CD14-positive monocyte (primary cell): Measurements from ENCODE around the gene NDUFS6. TPM values are rescaled to one million over a fixed set of nuclear protein-coding genes. Genes with fewer than 3 reads are reported as not detected.

Experiments
- DNase-seq, 3 donors: peaks; one replicate each; pipeline ENCODE4 v3.0.0-alpha.2; 2011 to 2022
- H2AFZ ChIP-seq: 2 replicates; pipeline ENCODE4 v1.6.0; 2012; ENCODE audit warnings: mild to moderate bottlenecking, low read depth, low read length, inconsistent platforms; ENCODE audit not compliant: insufficient read depth, poor library complexity, severe bottlenecking
- H3K27ac ChIP-seq, 2 donors: 1 replicate in 1 of 2; 2 replicates in 1 of 2; pipeline ENCODE4 v1.5.1; 2012 to 2013; ENCODE audit warnings: low read length in 2 of 2, control low read depth in 1 of 2, inconsistent platforms in 1 of 2, low read depth in 1 of 2, mild to moderate bottlenecking in 1 of 2
- H3K27me3 ChIP-seq, 2 donors: one replicate each; pipeline versions ENCODE4 v1.6.0 to v1.6.1; 2011 to 2013; ENCODE audit warnings: low read length in 2 of 2; ENCODE audit not compliant: control insufficient read depth in 2 of 2, insufficient read depth in 2 of 2
- H3K36me3 ChIP-seq, 2 donors: replicated peaks in 1 of 2; 1 replicate in 1 of 2; 2 replicates in 1 of 2; pipeline versions ENCODE4 v1.5.1 to v1.6.1; 2012 to 2013; ENCODE audit warnings: low read length in 2 of 2, control low read depth in 1 of 2, inconsistent platforms in 1 of 2, mild to moderate bottlenecking in 1 of 2; ENCODE audit not compliant: insufficient read depth in 2 of 2, control insufficient read depth in 1 of 2
- H3K4me1 ChIP-seq, 2 donors: 1 replicate in 1 of 2; 2 replicates in 1 of 2; pipeline versions ENCODE4 v1.5.1 to v1.6.1; 2012 to 2013; ENCODE audit warnings: low read length in 2 of 2, control low read depth in 1 of 2, inconsistent platforms in 1 of 2, mild to moderate bottlenecking in 1 of 2, moderate library complexity in 1 of 2; ENCODE audit not compliant: insufficient read depth in 2 of 2, control insufficient read depth in 1 of 2
- H3K4me2 ChIP-seq: replicated peaks from 2 replicates; pipeline ENCODE3; 2012; ENCODE audit warnings: low read length, moderate library complexity, mild to moderate bottlenecking; ENCODE audit not compliant: poor library complexity, severe bottlenecking; ENCODE audit errors: extremely low read depth
- H3K4me3 ChIP-seq, 3 experiments: fragments of 200-600 bp in 1 of 3; sonication (generic) in 1 of 3; replicated peaks in 1 of 3; 1 replicate in 2 of 3; 2 replicates in 1 of 3; pipeline ENCODE4 v1.5.1; 2011 to 2013; ENCODE audit warnings: low read length in 3 of 3, mild to moderate bottlenecking in 3 of 3, control low read depth in 2 of 3, low read depth in 2 of 3, inconsistent platforms in 1 of 3, moderate library complexity in 1 of 3
- H3K79me2 ChIP-seq: 2 replicates; pipeline ENCODE4 v1.6.0; 2012; ENCODE audit warnings: mild to moderate bottlenecking, control low read depth, inconsistent platforms, low read length, moderate library complexity; ENCODE audit not compliant: insufficient read depth
- H3K9ac ChIP-seq: 2 replicates; pipeline ENCODE4 v1.6.0; 2017; ENCODE audit warnings: low read length, mild to moderate bottlenecking; ENCODE audit not compliant: insufficient read depth, poor library complexity, severe bottlenecking
- H3K9me3 ChIP-seq, 2 donors: replicated peaks in 1 of 2; 1 replicate in 1 of 2; 2 replicates in 1 of 2; pipeline versions ENCODE4 v1.5.1 to v1.6.1; 2012 to 2013; ENCODE audit warnings: low read length in 2 of 2, control low read depth in 1 of 2; ENCODE audit not compliant: control insufficient read depth in 1 of 2, insufficient read depth in 1 of 2
- H4K20me1 ChIP-seq: 2 replicates; pipeline ENCODE4 v1.6.0; 2012; ENCODE audit warnings: mild to moderate bottlenecking, low read length, control low read depth, moderate library complexity; ENCODE audit not compliant: insufficient read depth
- H3K27ac Mint-ChIP-seq, 7 donors: one replicate each; pipeline ENCODE4 v1.8.0; 2020; ENCODE audit warnings: mild to moderate bottlenecking in 7 of 7, mixed read lengths in 7 of 7, moderate library complexity in 6 of 7, inconsistent platforms in 2 of 7
- H3K27me3 Mint-ChIP-seq, 3 donors: one replicate each; pipeline ENCODE4 v1.8.0; 2021 to 2022; ENCODE audit warnings: low read depth in 3 of 3, mild to moderate bottlenecking in 3 of 3, mixed read lengths in 3 of 3, moderate library complexity in 3 of 3, inconsistent platforms in 1 of 3
- H3K36me3 Mint-ChIP-seq, 2 donors: one replicate each; pipeline ENCODE4 v1.8.0; 2020; ENCODE audit warnings: mixed read lengths in 2 of 2, inconsistent platforms in 1 of 2, mild to moderate bottlenecking in 1 of 2
- H3K4me1 Mint-ChIP-seq: one replicate; pipeline ENCODE4 v1.8.0; 2020; ENCODE audit warnings: mild to moderate bottlenecking, mixed read lengths
- H3K4me3 Mint-ChIP-seq, 2 donors: one replicate each; pipeline ENCODE4 v1.8.0; 2020; ENCODE audit warnings: mild to moderate bottlenecking in 2 of 2, mixed read lengths in 2 of 2, moderate library complexity in 1 of 2
- H3K9me3 Mint-ChIP-seq, 7 donors: one replicate each; pipeline ENCODE4 v1.8.0; 2020 to 2022; ENCODE audit warnings: mixed read lengths in 7 of 7, mild to moderate bottlenecking in 6 of 7, moderate library complexity in 6 of 7, inconsistent platforms in 2 of 7
- CTCF ChIP-seq: fragments of 200-600 bp; IDR thresholded peaks from one replicate; pipeline ENCODE4 v1.8.0; 2022; ENCODE audit warnings: antibody characterized with exemption, mild to moderate bottlenecking
- WGBS: methylation state at CpG from one replicate; pipeline ENCODE4 v1.1.5; 2013; ENCODE audit warnings: missing lambda C conversion rate; ENCODE audit not compliant: insufficient coverage; 5-methylcytosine and 5-hydroxymethylcytosine counted together
- intact Hi-C, 2 donors: fragments of 100-400 bp; cut with micrococcal nuclease; formaldehyde crosslinking; loops; one replicate each; pipeline versions ENCODE4 v1.15.0 to v1.15.1; 2023
- polyA plus RNA-seq, 3 donors: library from polyadenylated mRNA; depleted of rRNA in 1 of 3; unstranded in 2 of 3; stranded (reverse) in 1 of 3; fragments of 300-500 nt in 2 of 3; fragments of >200 nt in 1 of 3; fragmentation: Illumina TruSeq in 2 of 3; gene quantifications; 1 replicate in 2 of 3; 2 replicates in 1 of 3; pipeline ENCODE4 v1.2.3, GENCODE V29; 2012 to 2021

Gene NDUFS6
- polyA plus RNA-seq, 3 donors = 20.5 to 62.3 (median 62.2) TPM

GRCh38 chr5:1780614-1780930, 20.6 kb upstream of the NDUFS6 start:
- Histone ChIP-seq H3K9me3 (no peaks in the 10 kb centered on the region), H3K27me3 (peaks cover 0 to 3% of the 10 kb centered on the region in 2 donors), H3K27ac (no peak overlapping the region), H3K4me2 (no peak overlapping the region), H3K9ac (no peak overlapping the region), H3K4me3 (no peak overlapping the region), H4K20me1 (no peaks in the 10 kb centered on the region), H3K79me2 (no peaks in the 10 kb centered on the region), H3K4me1 (no peaks in the 10 kb centered on the region), H2AFZ (no peak overlapping the region), H3K36me3 (no peaks in the 10 kb centered on the region)
- DNase-seq = no peak
- intact Hi-C loops = no loop called here
- WGBS = 91% methylated on average over 6 of the region's 6 CpGs
- Mint-ChIP-seq H3K9me3 (no peaks in the 10 kb centered on the region), H3K4me3 (no peak overlapping the region), H3K4me1 (no peaks in the 10 kb centered on the region), H3K36me3 (no peaks in the 10 kb centered on the region), H3K27ac (no peak overlapping the region), H3K27me3 (peaks cover 2 to 13% (median 4%) of the 10 kb centered on the region in 3 donors)
- TF ChIP-seq CTCF = no peak

GRCh38 chr5:1781107-1781506, 20.1 kb upstream of the NDUFS6 start:
- Histone ChIP-seq H2AFZ (no peak overlapping the region), H3K9me3 (no peaks in the 10 kb centered on the region), H3K9ac (no peak overlapping the region), H4K20me1 (no peaks in the 10 kb centered on the region), H3K79me2 (no peaks in the 10 kb centered on the region), H3K4me3 (no peak overlapping the region), H3K4me2 (no peak overlapping the region), H3K27me3 (peaks cover 0 to 3% of the 10 kb centered on the region in 2 donors), H3K27ac (no peak overlapping the region), H3K36me3 (no peaks in the 10 kb centered on the region), H3K4me1 (no peaks in the 10 kb centered on the region)
- Mint-ChIP-seq H3K9me3 (no peaks in the 10 kb centered on the region), H3K4me1 (no peaks in the 10 kb centered on the region), H3K27me3 (peaks cover 2 to 14% (median 4%) of the 10 kb centered on the region in 3 donors), H3K27ac (no peak overlapping the region), H3K4me3 (no peak overlapping the region), H3K36me3 (no peaks in the 10 kb centered on the region)
- no peak for TF ChIP-seq CTCF
- DNase-seq = no peak
- 82% methylated on average over 3 of the region's 6 CpGs for WGBS
- intact Hi-C loops = no loop called here
